BE2C (cell line): Measurements from ENCODE around the gene MAPK10.

Source experiments
- DNase-seq: peaks from one replicate; pipeline ENCODE4 v3.0.0-alpha.2; 2020
- H3K27me3 ChIP-seq: fragments of 250-450 bp; sonication (Bioruptor Pico); 2 replicates; pipeline ENCODE4 v1.5.1; 2020; ENCODE audit warnings: mild to moderate bottlenecking
- H3K36me3 ChIP-seq: fragments of 250-450 bp; sonication (Bioruptor Pico); 2 replicates; pipeline ENCODE4 v1.5.1; 2020; ENCODE audit warnings: mild to moderate bottlenecking
- H3K4me1 ChIP-seq: fragments of 250-450 bp; sonication (Bioruptor Pico); 2 replicates; pipeline ENCODE4 v1.5.1; 2020
- H3K4me3 ChIP-seq: 2 replicates; pipeline ENCODE4 v1.5.1; 2011; ENCODE audit warnings: low read depth, low read length
- H3K9me3 ChIP-seq: fragments of 250-450 bp; sonication (Bioruptor Pico); 2 replicates; pipeline ENCODE4 v1.5.1; 2020
- CTCF ChIP-seq: IDR thresholded peaks from 2 replicates; pipeline ENCODE4 v1.5.1; 2012; ENCODE audit warnings: mild to moderate bottlenecking, low read depth, low read length

MAPK10 gene

GRCh38 chr4:86054286-86055032 lies 305.4 kb downstream of the MAPK10 start:
- Histone ChIP-seq H3K4me1 (no peaks in the 10 kb centered on the region), H3K27me3 (no peaks in the 10 kb centered on the region), H3K4me3 (no peak overlapping the region), H3K9me3 (no peaks in the 10 kb centered on the region), H3K36me3 (no peaks in the 10 kb centered on the region)
- DNase-seq: no peak
- TF ChIP-seq CTCF: no peak

DNA sequence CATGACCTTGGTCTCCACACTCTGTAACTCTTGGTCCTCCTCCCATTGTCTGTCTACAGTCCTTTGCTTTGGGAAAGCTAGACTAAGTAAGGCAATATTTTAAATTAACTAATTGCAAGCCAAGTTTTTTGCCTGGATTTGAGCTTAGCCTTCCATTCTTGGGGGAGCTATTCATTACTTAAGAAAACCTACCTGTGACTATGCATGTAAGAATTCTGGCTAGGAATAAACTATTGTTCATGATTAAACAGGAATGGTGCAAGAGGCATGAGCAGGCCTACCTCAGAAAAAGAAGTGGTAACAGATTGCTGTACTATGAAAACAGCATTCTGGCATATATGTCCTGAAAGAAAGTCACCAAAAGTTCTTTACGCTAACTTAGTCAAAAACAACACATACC lies 309.4 kb downstream of the MAPK10 start:
- DNase-seq: no peak
- Histone ChIP-seq H3K4me3 (no peak overlapping the region), H3K36me3 (no peaks in the 10 kb centered on the region), H3K4me1 (no peaks in the 10 kb centered on the region), H3K27me3 (no peaks in the 10 kb centered on the region), H3K9me3 (no peaks in the 10 kb centered on the region)
- TF ChIP-seq CTCF: no peak

GRCh38 chr4:86048426-86048825 lies 311.4 kb downstream of the MAPK10 start:
- no peak for TF ChIP-seq CTCF
- no peak overlapping the region for H3K4me3 ChIP-seq
- no peaks in the 10 kb centered on the region for H3K36me3 ChIP-seq
- DNase-seq: no peak
- no peaks in the 10 kb centered on the region for H3K9me3 ChIP-seq
- no peaks in the 10 kb centered on the region for H3K4me1 ChIP-seq
- H3K27me3 ChIP-seq: no peaks in the 10 kb centered on the region

DNA sequence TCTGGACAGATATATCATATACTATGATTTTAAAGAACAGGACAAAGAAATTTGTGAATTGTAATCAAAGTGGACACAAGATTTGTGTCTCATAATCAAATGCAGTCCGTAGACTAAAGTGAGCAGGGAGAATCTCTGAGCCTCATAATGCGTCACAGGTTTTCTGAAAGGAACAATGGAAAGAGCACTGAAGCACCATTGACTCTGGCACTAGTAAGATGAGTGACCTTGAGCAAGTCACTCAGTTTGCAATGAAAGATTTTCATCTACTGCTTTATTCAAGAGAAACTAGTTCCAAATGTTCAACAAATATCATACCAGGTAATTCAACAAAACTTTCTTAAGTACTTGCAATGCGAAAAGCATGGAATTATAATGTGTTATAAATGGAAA lies 315.3 kb downstream of the MAPK10 start:
- no peak for DNase-seq
- no peak for TF ChIP-seq CTCF
- H3K9me3 ChIP-seq: no peaks in the 10 kb centered on the region; the same call in 1 of the 2 replicates
- no peaks in the 10 kb centered on the region for H3K4me1 ChIP-seq
- H3K4me3 ChIP-seq: no peak overlapping the region
- no peaks in the 10 kb centered on the region for H3K36me3 ChIP-seq
- no peaks in the 10 kb centered on the region for H3K27me3 ChIP-seq

- DNase-seq: peak; percentile 37
- peak; percentile 67 for TF ChIP-seq CTCF
- no peaks in the 10 kb centered on the region for H3K4me1 ChIP-seq
- no peaks in the 10 kb centered on the region for H3K36me3 ChIP-seq
- H3K4me3 ChIP-seq: peak overlapping the region; percentile 1; the same call in 1 of the 2 replicates
- no peaks in the 10 kb centered on the region; the same call in 1 of the 2 replicates for H3K9me3 ChIP-seq
- no peaks in the 10 kb centered on the region for H3K27me3 ChIP-seq
Measured at GRCh38 chr4:86043755-86044592, 315.9 kb downstream of the MAPK10 start.

- TF ChIP-seq CTCF: no peak
Measured at GRCh38 chr4:86038037-86038436, 321.8 kb downstream of the MAPK10 start.

More at GRCh38 chr4:86038037-86038436, 321.8 kb downstream of the MAPK10 start:
- Histone ChIP-seq H3K36me3 (no peaks in the 10 kb centered on the region), H3K9me3 (no peaks in the 10 kb centered on the region; the same call in 1 of the 2 replicates), H3K27me3 (no peaks in the 10 kb centered on the region), H3K4me3 (no peak overlapping the region), H3K4me1 (no peaks in the 10 kb centered on the region)
- no peak for DNase-seq
